Adrenal gland (tissue), 12 donors: ENCODE results near the gene CD93. TPM values are rescaled to one million over a fixed set of nuclear protein-coding genes. Genes with fewer than 3 reads are reported as not detected.

Experiments used
- DNase-seq, 7 donors: peaks; one replicate each; pipeline ENCODE4 v3.0.0-alpha.2; 2019 to 2020
- H3K27ac ChIP-seq, 5 donors: fragments of 200-600 bp; sonication (generic) in 4 of 5; 1 replicate in 3 of 5; 2 replicates in 2 of 5; pipeline versions ENCODE4 v1.5.1 to v1.8.0; 2016 to 2020; ENCODE audit warnings: mild to moderate bottlenecking in 1 of 5
- H3K27me3 ChIP-seq: fragments of 200-600 bp; 2 replicates; pipeline ENCODE4 v1.8.0; 2021
- H3K36me3 ChIP-seq, 2 donors: fragments of 200-600 bp; replicated peaks in 1 of 2; 1 replicate in 1 of 2; 2 replicates in 1 of 2; pipeline versions ENCODE4 v1.5.1 to v1.8.0; 2018 to 2022
- H3K4me1 ChIP-seq, 2 donors: fragments of 200-600 bp; replicated peaks in 1 of 2; 1 replicate in 1 of 2; 2 replicates in 1 of 2; pipeline versions ENCODE4 v1.5.1 to v1.8.0; 2018 to 2021
- H3K4me3 ChIP-seq, 4 donors: fragments of 200-600 bp; sonication (generic) in 3 of 4; one replicate each; pipeline ENCODE4 v1.5.1; 2016 to 2018
- H3K9me3 ChIP-seq, 3 donors: fragments of 200-600 bp; sonication (generic) in 1 of 3; replicated peaks in 1 of 3; 1 replicate in 2 of 3; 2 replicates in 1 of 3; pipeline versions ENCODE4 v1.5.1 to v1.8.0; 2016 to 2021
- CTCF ChIP-seq, 6 experiments: fragments of 450-650 bp in 4 of 6; fragments of 200-600 bp in 2 of 6; sonication (generic) in 1 of 6; IDR thresholded peaks; 1 replicate in 5 of 6; 2 replicates in 1 of 6; pipeline versions ENCODE4 v1.5.1 to v1.8.0; 2016 to 2021; ENCODE audit warnings: antibody characterized with exemption in 6 of 6, mild to moderate bottlenecking in 2 of 6, moderate library complexity in 1 of 6
- POLR2A ChIP-seq, 2 donors: fragments of 450-650 bp; IDR thresholded peaks; one replicate each; pipeline ENCODE4 v1.6.1; 2017; ENCODE audit warnings: antibody characterized with exemption in 2 of 2, mild to moderate bottlenecking in 2 of 2, moderate library complexity in 1 of 2
- WGBS, 4 donors: extraction: QIAGEN DNeasy Blood & Tissue Kit in 2 of 4; methylation state at CpG; one replicate each; pipeline versions ENCODE4 v1.1.5 to v1.1.7; 2013 to 2017; 5-methylcytosine and 5-hydroxymethylcytosine counted together
- intact Hi-C, 2 donors: fragments of 100-400 bp; cut with DNase I; formaldehyde crosslinking; loops; one replicate each; pipeline versions ENCODE4 v1.14.1 to v1.15.0; 2022 to 2023
- polyA plus RNA-seq, 3 donors: library from polyadenylated mRNA; stranded (reverse); fragments of 200-250 nt in 2 of 3; fragments of 350-450 nt in 1 of 3; fragmentation: Illumina TruSeq in 1 of 3; extraction: RNeasy Lipid Tissue Mini Kit (QIAGEN cat#74804) in 1 of 3; gene quantifications; one replicate each; pipeline ENCODE4 v1.2.3, GENCODE V29; 2013 to 2014
- total RNA-seq, 9 donors: library from RNA; depleted of rRNA in 4 of 9; stranded (reverse); fragments of >200 nt in 4 of 9; fragments of 120-200 nt in 1 of 9; fragmentation: NEBNext Ultra II Directional in 1 of 9; extraction: Animal tissue kit (Norgen Biotek cat#: 25700) in 1 of 9; gene quantifications; one replicate each; pipeline versions ENCODE4 v1.1.0 to v1.2.4, GENCODE V29; 2013 to 2023
- donor health status: healthy with polysubstance abuse.
- donor health status: Bipolar disorder and iron deficiency.
- donor health status: DM: yes; HTN: yes; CAD: no.
- donor health status: DM: no; HTN: no; CAD: no.
- donor health status: DM: no; HTN: no; CAD: no.
- donor health status: DM: yes; HTN: yes; CAD: no.

Gene CD93
- total and polyA plus RNA-seq, 12 donors: 4.3 to 83.0 (median 37.3) TPM

DNA sequence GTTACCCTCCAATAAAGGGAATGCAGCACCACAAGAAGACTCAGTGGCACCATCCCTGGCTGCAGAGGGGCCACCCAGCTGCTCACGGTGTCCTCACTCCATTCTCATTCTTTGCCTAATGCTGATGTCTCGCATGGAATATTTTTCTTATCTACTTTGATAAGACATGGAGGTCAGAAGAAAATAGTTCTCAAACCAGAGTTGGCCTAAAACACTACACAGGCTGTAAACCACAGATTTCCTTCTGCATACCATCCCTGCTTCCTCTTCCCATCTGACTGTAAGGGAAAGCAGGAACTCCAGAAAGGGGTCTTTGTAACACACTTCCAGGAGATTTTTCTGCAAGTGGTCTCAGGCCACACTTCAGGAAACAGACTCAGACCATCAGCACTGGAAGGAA lies 43.1 kb upstream of the CD93 start:
- H3K27me3 ChIP-seq: no peaks in the 10 kb centered on the region
- intact Hi-C loops: no loop called here
- DNase-seq: peak in 1 of 7 donors; percentile 14
- H3K36me3 ChIP-seq: no peaks in the 10 kb centered on the region
- peaks cover 15 to 41% of the 10 kb centered on the region in 2 donors for H3K4me1 ChIP-seq
- TF ChIP-seq CTCF (IDR thresholded peaks at IDR 0.05) (no peak), POLR2A (IDR thresholded peaks at IDR 0.05) (no peak)
- WGBS, 4 donors: 23 to 39% (median 34%) methylated on average over 2 of the region's 2 CpGs
- peak overlapping the region in 2 of 5 donors; percentile 36 to 73 for H3K27ac ChIP-seq
- H3K4me3 ChIP-seq: no peak overlapping the region
- no peaks in the 10 kb centered on the region for H3K9me3 ChIP-seq

DNA sequence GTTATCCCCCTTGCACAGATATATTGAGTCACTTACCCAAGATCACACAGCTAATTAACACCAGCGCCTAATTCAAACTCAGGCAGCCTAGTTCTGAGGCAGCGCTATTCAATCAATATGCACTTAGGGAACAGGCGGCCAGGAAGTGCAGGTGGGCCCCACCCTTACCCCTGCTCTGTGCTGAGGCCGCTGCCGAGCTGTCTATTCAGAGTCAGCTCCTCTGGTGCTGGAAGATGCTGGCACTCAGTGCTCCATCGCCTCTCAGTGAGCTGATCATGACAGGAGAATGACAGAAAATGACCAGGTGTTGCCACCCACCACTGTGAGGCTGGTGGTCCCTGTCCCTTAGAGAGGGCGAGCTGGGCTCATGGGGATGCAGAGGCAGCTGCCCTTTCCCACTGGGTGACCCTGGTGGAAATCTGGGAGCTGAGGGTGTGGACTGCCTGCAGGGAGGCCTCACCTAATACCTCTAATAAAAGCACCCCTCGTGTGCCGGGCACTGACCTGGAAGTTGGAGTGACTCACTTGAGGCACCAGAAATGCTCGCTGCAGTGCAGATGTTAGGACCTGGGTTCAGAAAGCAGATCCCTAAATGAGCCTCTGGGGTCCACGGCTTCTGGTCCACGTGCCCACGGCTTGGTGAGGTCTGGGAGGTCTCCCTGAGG lies 42.5 kb upstream of the CD93 start:
- H3K4me1 ChIP-seq: peaks cover 15 to 41% of the 10 kb centered on the region in 2 donors
- H3K27ac ChIP-seq: peak overlapping the region in 2 of 5 donors; percentile 36 to 73
- TF ChIP-seq POLR2A (IDR thresholded peaks at IDR 0.05) (no peak), CTCF (IDR thresholded peaks at IDR 0.05) (no peak)
- no peaks in the 10 kb centered on the region for H3K36me3 ChIP-seq
- no peak overlapping the region for H3K4me3 ChIP-seq
- 81 to 87% (median 86%) methylated on average over 8 to 13 of the region's 13 CpGs for WGBS, 4 donors
- intact Hi-C loops: no loop called here
- no peaks in the 10 kb centered on the region for H3K9me3 ChIP-seq
- DNase-seq: peak in 1 of 7 donors; percentile 5
- no peaks in the 10 kb centered on the region for H3K27me3 ChIP-seq

GRCh38 chr20:23127506-23128279 lies 41.6 kb upstream of the CD93 start:
- 88 to 99% (median 94%) methylated on average over 13 to 14 of the region's 14 CpGs for WGBS, 4 donors

More at GRCh38 chr20:23127506-23128279, 41.6 kb upstream of the CD93 start:
- intact Hi-C loops: no loop called here
- H3K36me3 ChIP-seq: no peaks in the 10 kb centered on the region
- peak in 1 of 7 donors; percentile 5 for DNase-seq
- no peak overlapping the region for H3K4me3 ChIP-seq
- TF ChIP-seq CTCF (IDR thresholded peaks at IDR 0.05) (no peak), POLR2A (IDR thresholded peaks at IDR 0.05) (no peak)
- H3K4me1 ChIP-seq: peaks cover 12 to 34% of the 10 kb centered on the region in 2 donors
- no peaks in the 10 kb centered on the region for H3K9me3 ChIP-seq
- no peaks in the 10 kb centered on the region for H3K27me3 ChIP-seq
- no peak overlapping the region for H3K27ac ChIP-seq
